CD4-positive, alpha-beta T cell (primary cell): Measurements from ENCODE around the gene TMEM33. TPM values are rescaled to one million over a fixed set of nuclear protein-coding genes. Genes with fewer than 3 reads are reported as not detected.
"Not testable (repeated sequence)": the region's sequence is repeated elsewhere in the genome, so short reads cannot be mapped to it uniquely, and the experiment has no call there.

ENCODE experiments used
- ATAC-seq: fragments of 200-7000 bp; cut with Tn5 transposase; one replicate; pipeline ENCODE4 v1.10.0; 2022; ENCODE audit warnings: mild to moderate bottlenecking; ENCODE audit not compliant: poor library complexity
- CTCF ChIA-PET: fragments of 350-600 bp; sonication (Branson Sonifier 250); formaldehyde crosslinking; loops from one replicate; lab custom pipeline; 2021; ENCODE audit warnings: antibody characterized with exemption, inconsistent platforms; lab: Charles Lee
- POLR2A ChIA-PET: fragments of 350-600 bp; sonication (Branson Sonifier 250); formaldehyde crosslinking; loops from one replicate; lab custom pipeline; 2021; ENCODE audit warnings: antibody characterized with exemption, inconsistent platforms; lab: Charles Lee
- DNase-seq, 14 experiments: peaks; one replicate each; pipeline ENCODE4 v3.0.0-alpha.2; 2013 to 2020; ENCODE audit warnings: mixed read lengths in 2 of 14
- H3K27ac ChIP-seq, 2 donors: one replicate each; pipeline versions ENCODE4 v1.5.1 to v1.7.0; 2013; ENCODE audit warnings: low read length in 2 of 2, low read depth in 1 of 2, mild to moderate bottlenecking in 1 of 2
- H3K27me3 ChIP-seq, 2 experiments: 1 replicate in 1 of 2; 2 replicates in 1 of 2; pipeline versions ENCODE4 v1.6.1 to v1.7.0; 2013; ENCODE audit warnings: low read length in 2 of 2, control low read depth in 1 of 2, mild to moderate bottlenecking in 1 of 2, moderate library complexity in 1 of 2; ENCODE audit not compliant: insufficient read depth in 2 of 2, control insufficient read depth in 1 of 2
- H3K36me3 ChIP-seq: one replicate; pipeline ENCODE4 v1.6.1; 2013; ENCODE audit warnings: low read length, control low read depth; ENCODE audit not compliant: insufficient read depth
- H3K4me1 ChIP-seq: one replicate; pipeline ENCODE4 v1.6.1; 2013; ENCODE audit warnings: low read length, control low read depth; ENCODE audit not compliant: insufficient read depth
- H3K4me3 ChIP-seq: one replicate; pipeline ENCODE4 v1.5.1; 2013; ENCODE audit warnings: mild to moderate bottlenecking, low read length, moderate library complexity
- H3K9me3 ChIP-seq, 2 experiments: 1 replicate in 1 of 2; 2 replicates in 1 of 2; pipeline versions ENCODE4 v1.6.1 to v1.7.0; 2013; ENCODE audit warnings: low read length in 2 of 2, mild to moderate bottlenecking in 2 of 2, control low read depth in 1 of 2, moderate library complexity in 1 of 2; ENCODE audit not compliant: control insufficient read depth in 1 of 2, insufficient read depth in 1 of 2
- H3K27ac Mint-ChIP-seq: one replicate; pipeline ENCODE4 v1.8.0; 2020; ENCODE audit warnings: mixed read lengths
- H3K27me3 Mint-ChIP-seq: one replicate; pipeline ENCODE4 v1.8.0; 2021; ENCODE audit warnings: mixed read lengths
- H3K36me3 Mint-ChIP-seq: one replicate; pipeline ENCODE4 v1.8.0; 2021; ENCODE audit warnings: low read depth, mixed read lengths
- H3K4me1 Mint-ChIP-seq: one replicate; pipeline ENCODE4 v1.8.0; 2021; ENCODE audit warnings: low read depth, mixed read lengths
- H3K4me3 Mint-ChIP-seq: one replicate; pipeline ENCODE4 v1.8.0; 2020; ENCODE audit warnings: mild to moderate bottlenecking, mixed read lengths
- H3K9me3 Mint-ChIP-seq: one replicate; pipeline ENCODE4 v1.8.0; 2020; ENCODE audit warnings: mixed read lengths
- CTCF ChIP-seq: fragments of 200-600 bp; IDR thresholded peaks from one replicate; pipeline ENCODE4 v1.8.0; 2022; ENCODE audit warnings: antibody characterized with exemption, mild to moderate bottlenecking
- intact Hi-C, 2 experiments: fragments of 100-400 bp; cut with DNase I in 1 of 2; cut with micrococcal nuclease in 1 of 2; formaldehyde crosslinking; loops; one replicate each; pipeline versions ENCODE4 v1.15.1 to v1.9.0; 2023 to 2025; cut with DNase I, micrococcal nuclease
- total RNA-seq, 174 experiments: library from RNA in 2 of 174; stranded (reverse) in 2 of 174; gene quantifications; one replicate each; pipeline ENCODE4 v1.2.3 and lab custom pipeline; 2021 to 2026

Gene TMEM33
- total RNA-seq, 2 experiments from 2014 or later = 18.0 to 19.7 TPM

- intact Hi-C loops = no loop called here
- no peak for ATAC-seq
These were observed 22.7 kb upstream of the TMEM33 start for GRCh38 chr4:41912546-41912945.

GRCh38 chr4:41913509-41913908 is 21.7 kb upstream of the TMEM33 start:
- no peaks in the 10 kb centered on the region for H3K36me3 Mint-ChIP-seq

More at GRCh38 chr4:41912546-41912945, 22.7 kb upstream of the TMEM33 start:
- no peaks in the 10 kb centered on the region for H3K9me3 Mint-ChIP-seq
- Histone ChIP-seq H3K4me3 (no peak overlapping the region), H3K27me3 (no peaks in the 10 kb centered on the region), H3K36me3 (no peaks in the 10 kb centered on the region), H3K27ac (no peak overlapping the region), H3K4me1 (no peaks in the 10 kb centered on the region), H3K9me3 (no peaks in the 10 kb centered on the region)
- no peak for TF ChIP-seq CTCF
- H3K36me3 Mint-ChIP-seq = no peaks in the 10 kb centered on the region
- POLR2A ChIA-PET = no interaction called here
- no peak overlapping the region for H3K27ac Mint-ChIP-seq
- CTCF ChIA-PET = no interaction called here
- H3K4me1 Mint-ChIP-seq = no peaks in the 10 kb centered on the region
- peaks cover 8% of the 10 kb centered on the region for H3K27me3 Mint-ChIP-seq
- H3K4me3 Mint-ChIP-seq = no peak overlapping the region
- DNase-seq = no peak

GRCh38 chr4:41918278-41918677 is 17.0 kb upstream of the TMEM33 start:
- Histone ChIP-seq H3K4me1 (no peaks in the 10 kb centered on the region), H3K4me3 (no peak overlapping the region), H3K36me3 (no peaks in the 10 kb centered on the region), H3K27me3 (no peaks in the 10 kb centered on the region), H3K9me3 (peaks cover 0 to 3% of the 10 kb centered on the region in 2 experiments), H3K27ac (no peak overlapping the region)
- Mint-ChIP-seq H3K4me3 (no peak overlapping the region), H3K36me3 (no peaks in the 10 kb centered on the region), H3K9me3 (peaks cover 4% of the 10 kb centered on the region), H3K27ac (no peak overlapping the region), H3K27me3 (peaks cover 25% of the 10 kb centered on the region), H3K4me1 (no peaks in the 10 kb centered on the region)
- no peak for TF ChIP-seq CTCF
- intact Hi-C loops = no loop called here
- DNase-seq = no peak
- ChIA-PET POLR2A (no interaction called here), CTCF (no interaction called here)
- no peak for ATAC-seq

More at GRCh38 chr4:41913509-41913908, 21.7 kb upstream of the TMEM33 start:
- no peaks in the 10 kb centered on the region for H3K9me3 ChIP-seq
- intact Hi-C loops = no loop called here
- DNase-seq (no peak), ATAC-seq (no peak)
- H3K4me3 ChIP-seq = no peak overlapping the region
- H3K4me3 Mint-ChIP-seq = no peak overlapping the region
- H3K36me3 ChIP-seq = no peaks in the 10 kb centered on the region
- no peaks in the 10 kb centered on the region for H3K27me3 ChIP-seq
- no peaks in the 10 kb centered on the region for H3K4me1 ChIP-seq
- no peaks in the 10 kb centered on the region for H3K9me3 Mint-ChIP-seq
- no peaks in the 10 kb centered on the region for H3K4me1 Mint-ChIP-seq
- CTCF ChIA-PET = no interaction called here
- TF ChIP-seq CTCF = no peak
- H3K27ac Mint-ChIP-seq = no peak overlapping the region
- H3K27ac ChIP-seq = no peak overlapping the region
- H3K27me3 Mint-ChIP-seq = peaks cover 6% of the 10 kb centered on the region
- POLR2A ChIA-PET = no interaction called here

GRCh38 chr4:41920416-41920815 is 14.8 kb upstream of the TMEM33 start:
- H3K4me1 ChIP-seq, H3K9me3 Mint-ChIP-seq, ATAC-seq, H3K27ac Mint-ChIP-seq, H3K27ac ChIP-seq, DNase-seq, H3K4me1 Mint-ChIP-seq, H3K36me3 ChIP-seq, CTCF ChIA-PET, POLR2A ChIA-PET, H3K4me3 Mint-ChIP-seq, H3K27me3 ChIP-seq, intact Hi-C loops, H3K36me3 Mint-ChIP-seq, H3K9me3 ChIP-seq, H3K4me3 ChIP-seq: not testable (repeated sequence)
- peaks cover 30% of the 10 kb centered on the region for H3K27me3 Mint-ChIP-seq
